Bronchial epithelial cell (primary cell): ENCODE results near the gene CCDC138. TPM values are rescaled to one million over a fixed set of nuclear protein-coding genes. Genes with fewer than 3 reads are reported as not detected.
"Not testable (repeated sequence)": the region's sequence is repeated elsewhere in the genome, so short reads cannot be mapped to it uniquely, and the experiment has no call there.

Experiments
- DNase-seq: peaks from one replicate; pipeline ENCODE4 v3.0.0-alpha.2; 2010; ENCODE audit warnings: low read depth
- FAIRE-seq: peaks from 2 replicates; lab custom pipeline; 2011; peaks lifted over from hg19 to GRCh38; lab: Jason Lieb, UNC
- H3K27me3 ChIP-seq: 2 replicates; pipeline ENCODE4 v1.5.1; 2011; ENCODE audit warnings: low read length; ENCODE audit not compliant: control insufficient read depth, insufficient read depth
- H3K36me3 ChIP-seq: 2 replicates; pipeline ENCODE4 v1.5.1; 2011; ENCODE audit warnings: low read length; ENCODE audit not compliant: control insufficient read depth, insufficient read depth
- H3K4me3 ChIP-seq: 2 replicates; pipeline ENCODE4 v1.5.1; 2011; ENCODE audit warnings: mild to moderate bottlenecking, low read depth, low read length, control low read depth
- CTCF ChIP-seq: IDR thresholded peaks from 2 replicates; pipeline ENCODE4 v1.5.1; 2011; ENCODE audit warnings: mild to moderate bottlenecking, moderate library complexity, low read length, control low read depth, inconsistent platforms; ENCODE audit not compliant: insufficient read depth, severe bottlenecking
- total RNA-seq: library from RNA; depleted of rRNA; stranded (reverse); fragments of >200 nt; gene quantifications from 2 replicates; pipeline ENCODE4 v1.2.1, GENCODE V29; 2014

Gene CCDC138
- 3.4 and 4.2 TPM in 2 replicates for total RNA-seq

- H3K4me3 ChIP-seq, result peak within 1 kb of the TSS; percentile 79
- DNase-seq (peak; percentile 75), FAIRE-seq (no peak)
- TF ChIP-seq CTCF, result no peak
- H3K36me3 ChIP-seq, result peaks cover 1% of the 10 kb centered on the region
- H3K27me3 ChIP-seq, result no peaks in the 10 kb centered on the region
Observed at GRCh38 chr2:108786354-108787215, at the start of gene CCDC138. Gene CCDC138, plus strand, starts transcription at chr2:108786771. Its CDS starts 52 bp downstream, at chr2:108786823.

DNA sequence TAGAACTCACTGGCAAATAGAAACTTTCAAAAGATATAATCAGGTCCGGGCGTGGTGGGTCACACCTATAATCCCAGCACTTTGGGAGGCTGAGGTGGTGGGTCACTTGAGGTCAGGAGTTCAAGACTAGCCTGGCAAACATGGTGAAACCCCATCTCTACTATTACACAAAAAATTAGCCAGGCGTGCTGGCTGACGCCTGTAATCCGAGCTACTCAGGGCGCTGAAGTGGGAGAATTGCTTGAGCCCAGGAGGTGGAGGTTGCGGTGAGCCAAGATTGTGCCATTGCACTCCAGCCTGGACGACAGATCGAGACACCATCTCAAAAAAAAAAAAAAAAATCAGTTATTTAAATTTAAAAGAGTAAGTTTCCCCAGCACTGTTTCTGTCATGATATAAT lies 28.6 kb upstream of the CCDC138 start:
- DNase-seq, H3K4me3 ChIP-seq, FAIRE-seq, H3K36me3 ChIP-seq, H3K27me3 ChIP-seq: not testable (repeated sequence)

DNA sequence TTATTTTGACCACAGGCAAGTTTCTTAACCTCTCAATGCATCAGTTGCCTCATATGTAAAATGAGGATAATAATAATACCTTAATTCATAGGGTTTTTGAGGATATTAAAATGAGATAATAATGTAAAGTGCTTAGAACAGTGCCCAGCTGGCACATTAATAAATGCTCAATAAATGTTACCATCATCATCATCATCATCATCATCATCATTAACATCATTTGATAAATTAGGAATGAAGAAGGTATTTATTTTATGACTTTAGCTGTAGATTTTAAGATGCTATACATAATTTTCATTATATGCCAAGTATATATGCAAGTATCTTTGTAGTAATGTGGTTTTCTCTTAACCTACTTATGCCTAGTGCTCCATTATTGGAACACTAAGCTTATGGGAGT lies 24.0 kb upstream of the CCDC138 start:
- not testable (repeated sequence) for DNase-seq, FAIRE-seq, H3K36me3 ChIP-seq, H3K4me3 ChIP-seq, H3K27me3 ChIP-seq

DNA sequence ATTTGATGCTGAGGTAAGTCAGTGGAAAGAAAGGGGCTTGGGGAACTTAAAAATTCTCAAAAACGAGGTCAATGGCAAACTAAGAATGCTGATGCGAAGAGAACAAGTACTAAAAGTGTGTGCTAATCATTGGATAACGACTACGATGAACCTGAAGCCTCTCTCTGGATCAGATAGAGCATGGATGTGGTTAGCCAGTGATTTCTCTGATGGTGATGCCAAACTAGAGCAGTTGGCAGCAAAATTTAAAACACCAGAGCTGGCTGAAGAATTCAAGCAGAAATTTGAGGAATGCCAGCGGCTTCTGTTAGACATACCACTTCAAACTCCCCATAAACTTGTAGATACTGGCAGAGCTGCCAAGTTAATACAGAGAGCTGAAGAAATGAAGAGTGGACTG lies 19.9 kb upstream of the CCDC138 start:
- H3K36me3 ChIP-seq, DNase-seq, FAIRE-seq, H3K27me3 ChIP-seq, H3K4me3 ChIP-seq: not testable (repeated sequence)

GRCh38 chr2:108767859-108768258 lies 18.7 kb upstream of the CCDC138 start:
- H3K36me3 ChIP-seq, DNase-seq, FAIRE-seq, H3K27me3 ChIP-seq, H3K4me3 ChIP-seq: not testable (repeated sequence)

DNA sequence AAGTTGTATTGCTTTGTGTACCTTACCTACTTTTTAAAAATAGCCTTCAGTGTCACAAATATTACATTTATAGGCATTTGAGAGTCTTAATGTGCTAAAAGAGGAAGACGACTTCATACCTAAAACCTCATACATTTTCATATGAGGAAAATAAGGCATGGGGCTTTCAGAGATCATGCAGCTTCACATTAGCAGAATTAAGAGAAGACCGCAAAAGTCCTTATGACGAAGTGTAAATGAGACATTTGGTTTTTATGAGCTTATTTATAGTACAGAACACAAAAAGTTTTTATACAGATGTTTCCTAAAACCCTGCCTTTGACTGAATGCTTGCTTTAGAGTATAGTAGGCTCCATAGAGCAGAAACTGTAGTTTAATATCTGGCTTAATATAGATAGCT lies 10.1 kb upstream of the CCDC138 start:
- H3K36me3 ChIP-seq, result peaks cover 5% of the 10 kb centered on the region
- FAIRE-seq (no peak), DNase-seq (no peak)

DNA sequence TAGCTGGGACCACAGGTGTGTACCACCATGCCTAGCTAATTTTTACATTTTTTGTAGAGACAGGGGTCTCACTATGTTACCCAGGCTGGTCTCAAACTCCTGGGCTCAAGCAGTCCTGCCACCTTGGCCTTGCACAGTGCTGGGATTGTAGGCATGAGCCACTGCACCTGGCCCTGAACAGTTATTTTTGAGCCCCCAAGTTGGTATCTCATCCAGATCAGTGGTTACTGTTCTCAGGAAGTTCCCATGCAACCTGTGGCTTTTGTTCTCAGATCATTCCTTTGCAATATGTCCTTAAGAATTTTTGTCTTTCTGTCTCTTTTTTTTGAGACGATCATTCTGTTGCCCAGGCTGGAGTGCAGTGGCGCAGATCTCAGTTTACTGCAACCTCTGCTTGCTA lies 7.7 kb upstream of the CCDC138 start:
- no peak for TF ChIP-seq CTCF
- no peak for FAIRE-seq

More for the DNA sequence above, 10.1 kb upstream of the CCDC138 start:
- Histone ChIP-seq H3K27me3 (no peaks in the 10 kb centered on the region), H3K4me3 (no peak overlapping the region)
- TF ChIP-seq CTCF, result no peak

GRCh38 chr2:108786008-108786353 lies 590 bp upstream of the CCDC138 start:
- Histone ChIP-seq H3K4me3 (peak overlapping the region; percentile 79), H3K27me3 (no peaks in the 10 kb centered on the region), H3K36me3 (peaks cover 3% of the 10 kb centered on the region)
- FAIRE-seq, result no peak
- DNase-seq, result no peak
- TF ChIP-seq CTCF, result no peak

More for the DNA sequence above, 7.7 kb upstream of the CCDC138 start:
- no peak for DNase-seq
- peaks cover 6% of the 10 kb centered on the region for H3K36me3 ChIP-seq
- no peaks in the 10 kb centered on the region for H3K27me3 ChIP-seq
- no peak overlapping the region for H3K4me3 ChIP-seq
